HCT116 (cell line): Measurements from ENCODE around the gene PCDH18. TPM values are rescaled to one million over a fixed set of nuclear protein-coding genes. Genes with fewer than 3 reads are reported as not detected.

ENCODE experiments used
- ATAC-seq: fragments of 200-7000 bp; cut with Tn5 transposase; 2 replicates; pipeline ENCODE4 v1.9.1; 2020; ENCODE audit warnings: mild to moderate bottlenecking, moderate library complexity
- BruUV-seq: library from RNA; stranded (reverse); fragments of 400-500 nt; replicated peaks from 2 replicates; lab custom pipeline; 2021; lab: Mats Ljungman, UMichigan
- CTCF ChIA-PET: fragments of 300-600 bp; sonication (Branson Sonifier 250); formaldehyde crosslinking; loops from one replicate; lab custom pipeline; 2021; ENCODE audit warnings: antibody characterized with exemption; lab: Charles Lee
- POLR2A ChIA-PET: fragments of 300-600, 350-600 bp; sonication (Branson Sonifier 250); formaldehyde crosslinking; loops from one replicate; lab custom pipeline; 2021; ENCODE audit warnings: antibody characterized with exemption; lab: Charles Lee
- RAD21 ChIA-PET, 2 experiments: fragments of 300-600 bp; sonication (Branson Sonifier 250); formaldehyde crosslinking; loops; one replicate each; lab custom pipeline; 2023; ENCODE audit warnings: low total read pairs in 2 of 2; ENCODE audit not compliant: uncharacterized antibody in 2 of 2, unreplicated experiment in 2 of 2, low non-redundant PET in 1 of 2; lab: Charles Lee
- DNase-seq: peaks from one replicate; pipeline ENCODE4 v3.0.0-alpha.2; 2010; ENCODE audit warnings: low read depth, low spot score
- H2AFZ ChIP-seq: fragments of 200-600 bp; shearing (Covaris generic), sonication (generic); 2 replicates; pipeline ENCODE4 v1.6.1; 2017; ENCODE audit warnings: low read depth, mixed run types, mixed read lengths, antibody characterized with exemption, low read length; ENCODE audit not compliant: poor library complexity, severe bottlenecking
- H3K27ac ChIP-seq: 2 replicates; pipeline ENCODE4 v1.5.1; 2012; ENCODE audit warnings: low read depth, low read length
- H3K27me3 ChIP-seq: fragments of 200-600 bp; sonication (generic); 2 replicates; pipeline ENCODE4 v1.6.1; 2016; ENCODE audit warnings: mixed run types, low read length, mixed read lengths; ENCODE audit not compliant: insufficient read depth
- H3K36me3 ChIP-seq, 2 experiments: fragments of 200-500 bp in 1 of 2; fragments of 200-600 bp in 1 of 2; sonication (Bioruptor generic) in 1 of 2; sonication (generic) in 1 of 2; 2 replicates each; pipeline versions ENCODE4 v1.5.1 to v1.6.1; 2014 to 2016; ENCODE audit warnings: low read length in 2 of 2, inconsistent platforms in 1 of 2, mixed read lengths in 1 of 2, mixed run types in 1 of 2; ENCODE audit not compliant: insufficient read depth in 2 of 2, control insufficient read depth in 1 of 2
- H3K4me1 ChIP-seq, 2 experiments: fragments of 200-600 bp in 1 of 2; sonication (generic) in 1 of 2; 2 replicates each; pipeline versions ENCODE4 v1.5.1 to v1.6.1; 2012 to 2017; ENCODE audit warnings: low read length in 2 of 2, inconsistent platforms in 1 of 2, mild to moderate bottlenecking in 1 of 2, mixed read lengths in 1 of 2, mixed run types in 1 of 2, moderate library complexity in 1 of 2; ENCODE audit not compliant: insufficient read depth in 2 of 2, control insufficient read depth in 1 of 2
- H3K4me2 ChIP-seq: fragments of 200-600 bp; sonication (generic); 2 replicates; pipeline ENCODE4 v1.6.1; 2017; ENCODE audit warnings: mixed run types, low read length, mixed read lengths
- H3K4me3 ChIP-seq, 2 experiments: fragments of 200-600 bp in 1 of 2; sonication (generic) in 1 of 2; replicated peaks in 1 of 2; 2 replicates each; pipeline ENCODE4 v1.5.1; 2011 to 2016; ENCODE audit warnings: low read length in 2 of 2, control low read depth in 1 of 2, low read depth in 1 of 2, mild to moderate bottlenecking in 1 of 2, mixed read lengths in 1 of 2, mixed run types in 1 of 2
- H3K79me2 ChIP-seq: fragments of 200-600 bp; sonication (generic); 2 replicates; pipeline ENCODE4 v1.6.1; 2017; ENCODE audit warnings: mild to moderate bottlenecking, mixed run types, low read length, moderate library complexity, mixed read lengths; ENCODE audit not compliant: insufficient read depth
- H3K9ac ChIP-seq: fragments of 200-600 bp; sonication (generic); 2 replicates; pipeline ENCODE4 v1.6.1; 2016; ENCODE audit warnings: low read length, mixed read lengths
- H3K9me2 ChIP-seq: fragments of 200-600 bp; sonication (generic), shearing (Covaris generic); 2 replicates; pipeline ENCODE4 v1.6.1; 2017; ENCODE audit warnings: mixed run types, mild to moderate bottlenecking, moderate library complexity; ENCODE audit not compliant: insufficient read depth
- H3K9me3 ChIP-seq, 2 experiments: fragments of 200-500 bp in 1 of 2; fragments of 200-600 bp in 1 of 2; sonication (Bioruptor generic) in 1 of 2; sonication (generic) in 1 of 2; 2 replicates each; pipeline ENCODE4 v1.6.1; 2014 to 2017; ENCODE audit warnings: low read length in 2 of 2, mixed read lengths in 2 of 2, inconsistent platforms in 1 of 2, low read depth in 1 of 2, mild to moderate bottlenecking in 1 of 2, mixed run types in 1 of 2, moderate library complexity in 1 of 2; ENCODE audit not compliant: control insufficient read depth in 1 of 2, insufficient read depth in 1 of 2
- H4K20me1 ChIP-seq: fragments of 200-600 bp; sonication (generic), shearing (Covaris generic); 2 replicates; pipeline ENCODE4 v1.6.1; 2017; ENCODE audit warnings: mixed run types, mild to moderate bottlenecking, moderate library complexity; ENCODE audit not compliant: insufficient read depth
- CBX3 ChIP-seq: IDR thresholded peaks from 2 replicates; pipeline ENCODE4 v1.6.1; 2012; ENCODE audit warnings: low read depth
- CEBPB ChIP-seq: IDR thresholded peaks from 2 replicates; pipeline ENCODE4 v1.6.1; 2012; ENCODE audit warnings: low read depth
- CTCF ChIP-seq, 3 experiments: fragments of 200-600 bp in 1 of 3; sonication (generic) in 1 of 3; IDR thresholded peaks in 2 of 3; conservative IDR thresholded peaks in 1 of 3; 2 replicates each; pipeline ENCODE4 v1.5.1; 2012 to 2017; ENCODE audit warnings: low read depth in 2 of 3, low read length in 2 of 3, antibody characterized with exemption in 1 of 3, borderline replicate concordance in 1 of 3, control low read depth in 1 of 3, mild to moderate bottlenecking in 1 of 3, mixed read lengths in 1 of 3, mixed run types in 1 of 3, moderate library complexity in 1 of 3; ENCODE audit not compliant: insufficient read depth in 1 of 3
- EGR1 ChIP-seq: IDR thresholded peaks from 2 replicates; pipeline ENCODE4 v1.6.1; 2012; ENCODE audit warnings: low read depth
- ELF1 ChIP-seq: IDR thresholded peaks from 2 replicates; pipeline ENCODE4 v1.6.1; 2012; ENCODE audit warnings: low read depth, borderline replicate concordance
- EZH2phosphoT487 ChIP-seq: fragments of 200-600 bp; IDR thresholded peaks from 2 replicates; pipeline ENCODE4 v1.6.1; 2018; ENCODE audit warnings: antibody characterized with exemption, borderline replicate concordance
- FOSL1 ChIP-seq: IDR thresholded peaks from 2 replicates; pipeline ENCODE4 v1.6.1; 2012; ENCODE audit warnings: low read depth
- JUND ChIP-seq: IDR thresholded peaks from 2 replicates; pipeline ENCODE4 v1.6.1; 2012
- POLR2A ChIP-seq: IDR thresholded peaks from 2 replicates; pipeline ENCODE4 v1.7.0; 2011; ENCODE audit warnings: borderline replicate concordance; ENCODE audit not compliant: insufficient read depth, insufficient read length; ENCODE audit errors: extremely low read depth
- POLR2AphosphoS5 ChIP-seq: IDR thresholded peaks from 2 replicates; pipeline ENCODE4 v1.6.1; 2011; ENCODE audit warnings: mild to moderate bottlenecking, low read depth, low read length, moderate library complexity
- RAD21 ChIP-seq: IDR thresholded peaks from 2 replicates; pipeline ENCODE4 v1.6.1; 2012; ENCODE audit warnings: low read depth, mild to moderate bottlenecking
- SIN3A ChIP-seq: IDR thresholded peaks from 2 replicates; pipeline ENCODE4 v1.6.1; 2012; ENCODE audit warnings: low read depth
- SP1 ChIP-seq: IDR thresholded peaks from 2 replicates; pipeline ENCODE4 v1.6.1; 2012; ENCODE audit warnings: low read depth
- TCF7L2 ChIP-seq: IDR thresholded peaks from 2 replicates; pipeline ENCODE4 v1.7.0; 2011; ENCODE audit warnings: borderline replicate concordance, inconsistent platforms; ENCODE audit not compliant: insufficient read depth, insufficient read length; ENCODE audit errors: extremely low read depth
- YY1 ChIP-seq: IDR thresholded peaks from 2 replicates; pipeline ENCODE4 v1.6.1; 2011; ENCODE audit warnings: low read length, low read depth, moderate library complexity, mild to moderate bottlenecking; ENCODE audit not compliant: insufficient replicate concordance; ENCODE audit errors: extremely low read depth
- ZFX ChIP-seq: fragments of 450-650 bp; IDR thresholded peaks from 2 replicates; pipeline ENCODE4 v1.6.1; 2017
- ZNF274 ChIP-seq: fragments of 200-500 bp; sonication (Bioruptor generic); IDR thresholded peaks from 2 replicates; pipeline ENCODE4 v1.6.1; 2014; ENCODE audit warnings: mild to moderate bottlenecking, low read depth, low read length, inconsistent platforms
- intact Hi-C: fragments of 100-400 bp; cut with micrococcal nuclease; formaldehyde crosslinking; loops from 2 replicates; pipeline ENCODE4 v1.10.0; 2022
- total RNA-seq: library from RNA; stranded (reverse); gene quantifications from one replicate; pipeline ENCODE4 v1.2.1, GENCODE V29; 2021; ENCODE audit not compliant: unreplicated experiment
- TF ChIP-seq, protein P1 (sequence below): IDR thresholded peaks from 2 replicates; pipeline ENCODE4 v1.6.1; 2012
- TF ChIP-seq, protein P2 (sequence below): IDR thresholded peaks from 2 replicates; pipeline ENCODE4 v1.6.1; 2012; ENCODE audit warnings: low read depth
- TF ChIP-seq, protein P3 (sequence below): IDR thresholded peaks from 2 replicates; pipeline ENCODE4 v1.6.1; 2012

Gene PCDH18
- total RNA-seq, 1 experiment from 2014 or later = 0.17 TPM

DNA sequence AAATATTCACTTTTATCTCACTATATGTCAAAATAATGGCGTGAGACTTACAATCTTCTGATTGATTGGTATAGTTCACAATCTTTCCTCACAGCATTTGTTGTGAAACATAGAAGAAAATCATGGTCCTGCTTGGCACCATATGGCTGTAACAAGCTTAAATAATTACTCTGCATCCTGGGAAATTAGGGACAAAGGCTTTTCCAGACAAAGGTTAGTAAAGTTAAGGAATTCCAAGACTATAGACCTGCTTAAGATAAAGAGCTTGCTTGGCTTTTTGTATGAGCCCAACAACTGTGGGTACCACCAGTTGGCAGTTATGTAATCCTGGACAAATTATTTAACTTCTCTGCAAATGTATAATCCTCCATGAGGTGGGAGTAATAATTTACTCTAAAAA lies 3.4 kb upstream of the PCDH18 start (continued):
- no peak for TF ChIP-seq SIN3A
- TF ChIP-seq SP1 = no peak
- TF ChIP-seq, protein P1, sequence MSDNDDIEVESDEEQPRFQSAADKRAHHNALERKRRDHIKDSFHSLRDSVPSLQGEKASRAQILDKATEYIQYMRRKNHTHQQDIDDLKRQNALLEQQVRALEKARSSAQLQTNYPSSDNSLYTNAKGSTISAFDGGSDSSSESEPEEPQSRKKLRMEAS = no peak

DNA sequence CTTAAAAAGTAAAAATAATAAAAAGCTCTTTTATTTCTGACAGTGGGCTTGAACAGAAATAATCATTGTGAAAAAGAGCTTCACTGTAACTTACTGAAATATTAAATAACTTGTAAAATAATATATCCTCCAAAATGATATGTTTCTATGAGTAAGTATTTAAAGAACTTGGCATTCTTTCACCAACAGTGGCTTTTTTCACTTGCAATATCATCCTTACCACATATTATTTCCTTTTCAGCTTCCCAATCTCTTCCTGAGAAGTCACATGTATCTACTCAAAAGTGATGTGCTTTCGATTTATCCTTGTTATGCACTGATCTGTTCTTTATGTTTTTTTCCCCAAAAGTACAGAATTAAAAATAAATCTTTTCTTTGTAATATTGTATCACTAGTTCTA lies 2.2 kb upstream of the PCDH18 start:
- POLR2A ChIA-PET = no interaction called here
- Histone ChIP-seq H3K79me2 (no peaks in the 10 kb centered on the region), H3K36me3 (no peaks in the 10 kb centered on the region), H3K4me2 (no peak overlapping the region), H2AFZ (no peak overlapping the region), H3K9ac (no peak overlapping the region), H3K27ac (no peak overlapping the region), H3K4me1 (no peaks in the 10 kb centered on the region), H3K9me2 (no peaks in the 10 kb centered on the region), H3K27me3 (no peaks in the 10 kb centered on the region), H3K9me3 (no peaks in the 10 kb centered on the region), H4K20me1 (no peaks in the 10 kb centered on the region), H3K4me3 (no peak overlapping the region)
- CTCF ChIA-PET = no interaction called here
- RAD21 ChIA-PET = no interaction called here
- no TSS peak for BruUV-seq
- no peak for DNase-seq
- ATAC-seq = no peak
- no peak for TF ChIP-seq EZH2phosphoT487
- TF ChIP-seq RAD21 = no peak
- TF ChIP-seq, protein P2, sequence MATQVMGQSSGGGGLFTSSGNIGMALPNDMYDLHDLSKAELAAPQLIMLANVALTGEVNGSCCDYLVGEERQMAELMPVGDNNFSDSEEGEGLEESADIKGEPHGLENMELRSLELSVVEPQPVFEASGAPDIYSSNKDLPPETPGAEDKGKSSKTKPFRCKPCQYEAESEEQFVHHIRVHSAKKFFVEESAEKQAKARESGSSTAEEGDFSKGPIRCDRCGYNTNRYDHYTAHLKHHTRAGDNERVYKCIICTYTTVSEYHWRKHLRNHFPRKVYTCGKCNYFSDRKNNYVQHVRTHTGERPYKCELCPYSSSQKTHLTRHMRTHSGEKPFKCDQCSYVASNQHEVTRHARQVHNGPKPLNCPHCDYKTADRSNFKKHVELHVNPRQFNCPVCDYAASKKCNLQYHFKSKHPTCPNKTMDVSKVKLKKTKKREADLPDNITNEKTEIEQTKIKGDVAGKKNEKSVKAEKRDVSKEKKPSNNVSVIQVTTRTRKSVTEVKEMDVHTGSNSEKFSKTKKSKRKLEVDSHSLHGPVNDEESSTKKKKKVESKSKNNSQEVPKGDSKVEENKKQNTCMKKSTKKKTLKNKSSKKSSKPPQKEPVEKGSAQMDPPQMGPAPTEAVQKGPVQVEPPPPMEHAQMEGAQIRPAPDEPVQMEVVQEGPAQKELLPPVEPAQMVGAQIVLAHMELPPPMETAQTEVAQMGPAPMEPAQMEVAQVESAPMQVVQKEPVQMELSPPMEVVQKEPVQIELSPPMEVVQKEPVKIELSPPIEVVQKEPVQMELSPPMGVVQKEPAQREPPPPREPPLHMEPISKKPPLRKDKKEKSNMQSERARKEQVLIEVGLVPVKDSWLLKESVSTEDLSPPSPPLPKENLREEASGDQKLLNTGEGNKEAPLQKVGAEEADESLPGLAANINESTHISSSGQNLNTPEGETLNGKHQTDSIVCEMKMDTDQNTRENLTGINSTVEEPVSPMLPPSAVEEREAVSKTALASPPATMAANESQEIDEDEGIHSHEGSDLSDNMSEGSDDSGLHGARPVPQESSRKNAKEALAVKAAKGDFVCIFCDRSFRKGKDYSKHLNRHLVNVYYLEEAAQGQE = no peak
- TF ChIP-seq JUND = no peak
- TF ChIP-seq FOSL1 = no peak
- no peak for TF ChIP-seq POLR2A
- TF ChIP-seq SIN3A = no peak
- TF ChIP-seq CBX3 = no peak
- TF ChIP-seq CEBPB = no peak
- no peak for TF ChIP-seq YY1
- TF ChIP-seq, protein P1 = no peak
- no peak for TF ChIP-seq TCF7L2
- TF ChIP-seq ELF1 = no peak
- TF ChIP-seq POLR2AphosphoS5 = no peak
- TF ChIP-seq ZNF274 = no peak
- TF ChIP-seq, protein P3, sequence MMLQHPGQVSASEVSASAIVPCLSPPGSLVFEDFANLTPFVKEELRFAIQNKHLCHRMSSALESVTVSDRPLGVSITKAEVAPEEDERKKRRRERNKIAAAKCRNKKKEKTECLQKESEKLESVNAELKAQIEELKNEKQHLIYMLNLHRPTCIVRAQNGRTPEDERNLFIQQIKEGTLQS = no peak
- TF ChIP-seq CTCF (IDR thresholded peaks at IDR 0.05 in 2 of 3, conservative IDR thresholded peaks at IDR 0.05 in 1 of 3; ENCODE audit: borderline replicate concordance in 1 of 3, insufficient read depth in 1 of 3, low read depth in 2 of 3, low read length in 2 of 3) = no peak
- TF ChIP-seq EGR1 = no peak
- TF ChIP-seq SP1 = no peak
- no peak for TF ChIP-seq ZFX
- intact Hi-C loops = no loop called here
